ENCODE data around the gene SPTA1.
"Not testable (repeated sequence)": the region's sequence is repeated elsewhere in the genome, so short reads cannot be mapped to it uniquely, and the experiment has no call there.

Gene SPTA1

DNA sequence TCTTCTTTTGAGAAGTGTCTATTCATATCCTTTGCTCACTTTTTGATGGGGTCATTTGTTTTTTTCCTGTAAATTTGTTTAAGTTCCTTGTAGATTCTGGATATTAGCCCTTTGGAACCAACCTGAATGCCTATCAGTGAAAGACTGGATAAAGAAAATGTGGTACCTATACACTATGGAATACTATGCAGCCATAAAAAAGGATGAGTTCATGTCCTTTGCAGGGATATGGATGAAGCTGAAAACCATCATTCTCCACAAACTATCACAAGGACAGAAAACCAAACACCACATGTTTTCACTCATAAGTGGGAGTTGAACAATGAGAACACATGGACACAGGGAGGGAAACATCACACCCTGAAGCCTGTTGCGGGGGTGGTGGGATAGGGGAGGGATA lies 1.8 kb upstream of the SPTA1 start:
- not testable (repeated sequence) for DNase-seq (ENCODE audit: extremely low spot score, insufficient read length, low read depth); FAIRE-seq

DNA sequence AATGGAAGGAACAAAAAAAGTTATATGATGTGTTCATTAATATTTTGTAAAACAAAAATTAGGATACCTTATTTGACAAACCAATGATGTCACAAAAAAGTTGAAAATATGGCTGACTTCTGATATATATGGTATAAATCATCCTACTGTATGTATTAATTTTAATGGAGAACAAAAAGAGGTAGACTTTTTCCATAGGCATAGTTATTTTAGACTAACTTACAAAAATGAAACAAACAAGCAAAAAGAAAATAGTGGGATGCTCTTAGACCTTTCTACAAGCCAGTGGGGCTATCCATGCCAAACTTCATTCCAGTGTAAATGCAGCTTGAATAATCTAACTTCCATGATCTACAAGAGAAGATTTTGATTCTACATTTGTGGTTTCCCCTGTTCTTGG lies 522 bp upstream of the SPTA1 start:
- FAIRE-seq (no peak), DNase-seq (ENCODE audit: extremely low spot score, insufficient read length, low read depth) (no peak)

DNA sequence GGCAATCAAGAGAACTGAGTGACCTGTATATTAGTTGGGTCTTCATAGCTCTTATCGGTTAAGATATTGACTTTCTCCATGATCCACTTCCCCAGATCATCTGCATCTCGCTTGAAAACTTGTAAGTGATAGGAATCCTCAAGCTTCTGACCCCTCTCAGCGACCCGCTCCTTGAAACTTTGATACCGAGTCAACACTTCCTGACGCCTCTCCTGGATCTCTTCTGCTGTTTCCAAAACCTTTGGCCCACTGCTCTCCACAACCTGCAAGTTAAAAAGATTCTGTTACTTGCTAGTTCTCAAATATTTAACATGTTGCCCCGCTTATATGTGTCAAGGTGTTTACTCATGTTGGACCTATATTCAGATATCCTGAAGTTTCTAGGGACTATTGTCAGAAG lies 1.4 kb downstream of the SPTA1 start:
- FAIRE-seq (no peak), DNase-seq (ENCODE audit: extremely low spot score, insufficient read length, low read depth) (no peak)

DNA sequence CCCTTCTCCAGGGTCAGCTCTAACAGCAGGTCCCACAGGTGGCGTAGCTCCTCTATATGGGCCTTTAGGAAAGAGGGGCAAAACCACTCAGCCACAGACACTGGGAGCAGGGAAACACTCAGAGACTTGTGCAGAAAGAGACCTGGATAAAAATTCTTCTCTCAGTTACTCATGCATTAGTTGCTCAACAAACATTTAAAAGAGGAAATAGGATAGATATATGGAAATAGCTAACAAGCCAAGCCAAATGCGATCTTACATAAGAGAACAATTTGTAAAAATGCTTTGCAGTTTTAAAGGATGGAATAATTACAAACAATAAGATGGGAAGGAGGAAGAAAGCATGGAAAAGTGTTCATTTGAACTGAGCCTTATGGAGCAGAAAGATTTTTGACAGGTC lies 4.9 kb downstream of the SPTA1 start:
- FAIRE-seq (no peak), DNase-seq (ENCODE audit: extremely low spot score, insufficient read length, low read depth) (no peak)

DNA sequence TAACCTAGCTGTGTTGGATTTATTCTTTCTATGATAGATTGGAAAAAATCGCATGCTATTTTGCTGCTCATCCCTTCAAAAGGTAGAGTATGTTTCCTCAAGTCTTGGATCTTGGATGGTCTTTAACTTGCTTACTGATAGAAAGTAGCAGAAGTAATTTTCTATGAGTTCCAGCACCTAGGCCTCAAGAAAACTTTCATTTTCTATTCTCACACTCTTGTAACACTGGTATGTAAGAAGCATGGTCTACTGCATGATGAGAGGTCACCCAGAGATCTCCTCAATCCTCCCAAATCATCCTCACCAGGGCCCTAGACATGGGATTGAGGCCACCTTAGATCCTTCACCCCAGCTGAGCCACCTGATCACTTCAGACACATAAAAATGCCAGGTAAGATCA lies 7.2 kb downstream of the SPTA1 start:
- FAIRE-seq (no peak), DNase-seq (ENCODE audit: extremely low spot score, insufficient read length, low read depth) (no peak)

DNA sequence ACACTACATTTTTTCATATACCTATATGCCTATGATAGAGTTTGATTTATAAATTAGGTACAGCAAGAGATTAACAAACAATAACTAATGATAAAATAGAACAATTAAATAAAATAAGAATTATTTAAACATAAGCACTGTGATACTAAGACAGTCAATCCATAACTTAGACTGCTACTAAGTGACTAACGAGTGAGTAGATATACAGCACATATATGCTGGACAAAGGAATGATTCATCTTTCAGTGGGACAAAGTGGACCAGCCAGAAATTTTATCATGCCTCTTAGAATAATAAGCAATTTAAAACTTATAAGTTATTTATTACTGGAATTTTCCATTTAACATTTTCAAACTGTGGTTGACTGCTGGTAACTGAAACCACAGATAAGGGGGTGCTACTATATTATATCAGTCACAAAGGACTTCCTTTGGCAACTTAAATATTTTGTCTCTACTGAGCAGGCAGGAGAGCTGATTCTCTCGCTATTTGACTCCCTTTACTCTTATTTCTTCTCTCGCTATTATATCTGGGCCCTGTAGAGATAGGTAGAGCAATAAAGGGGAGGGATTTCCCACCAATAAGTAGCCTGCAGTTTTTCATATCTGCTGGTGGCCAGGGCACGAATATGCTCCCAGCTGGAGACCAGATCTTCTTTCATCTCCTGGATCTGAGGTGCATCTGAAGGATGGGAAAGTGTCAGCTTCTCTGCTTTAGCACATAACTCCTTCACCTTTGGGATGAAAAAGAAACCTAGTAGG lies 10.8 kb downstream of the SPTA1 start:
- no peak for DNase-seq (ENCODE audit: extremely low spot score, insufficient read length, low read depth)
- no peak for FAIRE-seq

DNA sequence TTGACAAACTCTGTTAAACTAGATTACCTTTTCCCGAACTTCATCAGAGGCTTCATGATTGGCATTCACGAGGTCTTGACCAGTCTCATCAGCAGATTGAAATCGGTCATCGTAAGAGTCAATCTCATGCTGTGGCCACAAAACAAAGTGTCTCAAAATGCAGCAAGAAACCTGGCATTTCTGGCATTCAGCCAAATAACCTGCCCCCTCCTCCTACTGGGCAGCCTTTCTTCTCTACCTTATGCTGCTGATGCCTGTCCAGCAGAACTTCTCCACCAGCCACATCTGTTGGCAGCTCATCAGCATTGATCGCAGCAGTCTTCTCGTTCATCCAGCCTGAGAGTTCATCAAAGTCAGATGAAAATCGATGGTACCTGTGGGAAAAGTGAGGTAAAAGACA lies 12.2 kb downstream of the SPTA1 start:
- FAIRE-seq (no peak), DNase-seq (ENCODE audit: extremely low spot score, insufficient read length, low read depth) (no peak)

DNA sequence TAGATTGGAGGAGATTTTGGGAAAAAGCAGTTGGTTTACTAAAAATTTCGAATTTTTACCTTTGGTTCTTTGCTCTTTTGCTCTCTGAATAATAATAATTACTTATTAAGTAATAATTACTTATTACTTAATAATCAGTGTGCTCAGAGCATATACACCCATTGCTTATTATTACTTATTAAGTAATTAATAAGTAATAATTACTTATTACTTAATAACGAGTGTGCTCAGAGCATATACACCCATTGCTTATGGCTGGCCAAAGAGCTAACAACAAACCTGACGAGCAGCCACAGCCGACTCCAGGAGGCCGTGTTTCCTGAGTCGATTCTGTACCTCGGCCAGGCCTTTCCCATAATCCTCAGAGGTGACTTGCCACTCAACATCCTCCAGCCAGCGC lies 20.5 kb downstream of the SPTA1 start:
- DNase-seq (ENCODE audit: extremely low spot score, insufficient read length, low read depth) (no peak), FAIRE-seq (no peak)

DNA sequence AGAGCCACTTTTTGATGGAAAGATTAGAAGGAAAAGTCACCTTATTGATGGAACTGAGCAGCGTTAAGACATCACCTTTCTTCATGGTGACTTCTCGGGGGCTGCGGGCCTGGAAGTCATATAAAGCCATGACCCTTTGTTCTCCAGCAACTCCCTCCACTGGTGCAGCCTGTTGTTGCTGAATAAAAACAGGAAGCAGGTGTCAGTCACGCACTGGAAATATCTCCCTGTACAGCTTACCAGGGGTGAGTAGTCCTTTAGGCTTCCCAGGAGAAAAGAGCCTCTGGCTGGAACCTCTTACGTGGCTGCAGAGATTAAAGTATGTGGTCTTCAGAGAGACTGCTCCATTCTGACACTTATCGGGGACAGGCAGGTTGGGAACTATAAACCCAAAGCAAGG lies 31.9 kb downstream of the SPTA1 start:
- DNase-seq (ENCODE audit: extremely low spot score, insufficient read length, low read depth) (no peak), FAIRE-seq (no peak)

DNA sequence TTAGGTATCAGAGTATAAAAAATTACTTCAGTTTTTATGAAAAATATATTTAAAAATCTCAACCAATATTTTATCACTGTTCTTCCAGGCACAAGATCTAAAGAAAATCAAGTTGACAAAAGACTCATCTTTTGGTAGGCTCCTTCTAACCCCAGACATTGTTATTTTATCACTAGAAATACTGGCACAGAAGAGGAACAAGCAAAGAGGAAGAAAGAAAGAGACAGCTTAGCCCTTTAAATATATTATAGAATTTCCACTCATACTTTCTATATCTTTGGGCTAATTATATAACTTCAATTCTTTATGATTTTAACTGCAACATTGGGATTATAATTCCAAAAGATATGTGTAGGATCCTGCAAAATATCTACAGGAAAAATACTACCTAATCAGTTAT lies 32.4 kb downstream of the SPTA1 start:
- DNase-seq (ENCODE audit: extremely low spot score, insufficient read length, low read depth) (no peak), FAIRE-seq (no peak)

DNA sequence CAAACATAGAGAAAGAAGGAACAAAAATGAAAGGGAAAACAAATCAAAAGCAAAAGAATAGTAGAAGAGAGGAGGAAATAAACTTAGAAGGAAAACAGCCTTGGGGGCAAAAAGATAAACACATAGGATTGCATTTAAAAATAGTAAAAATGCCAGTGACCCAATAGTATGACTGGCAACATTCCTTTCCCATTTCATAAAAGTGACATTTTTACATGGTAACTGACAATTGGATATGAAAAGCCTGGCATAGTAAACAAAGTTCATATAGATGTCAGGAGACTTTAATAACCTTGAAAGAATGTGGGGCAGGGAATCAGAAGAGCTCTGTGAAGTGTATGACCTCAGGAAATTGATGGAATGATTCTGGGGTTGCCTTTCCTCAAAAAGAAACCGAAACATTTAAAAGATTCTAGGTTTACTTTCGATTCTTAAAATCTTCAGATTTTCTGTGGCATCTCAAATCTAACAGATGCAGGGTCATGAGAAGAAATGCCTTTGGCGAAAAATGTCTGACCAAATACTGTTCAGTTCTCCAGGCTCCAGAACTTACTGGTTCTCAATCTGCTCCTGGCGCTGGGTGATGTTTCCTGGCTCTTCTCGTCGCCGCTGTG lies 33.7 kb downstream of the SPTA1 start:
- DNase-seq (ENCODE audit: extremely low spot score, insufficient read length, low read depth) (no peak), FAIRE-seq (no peak)

DNA sequence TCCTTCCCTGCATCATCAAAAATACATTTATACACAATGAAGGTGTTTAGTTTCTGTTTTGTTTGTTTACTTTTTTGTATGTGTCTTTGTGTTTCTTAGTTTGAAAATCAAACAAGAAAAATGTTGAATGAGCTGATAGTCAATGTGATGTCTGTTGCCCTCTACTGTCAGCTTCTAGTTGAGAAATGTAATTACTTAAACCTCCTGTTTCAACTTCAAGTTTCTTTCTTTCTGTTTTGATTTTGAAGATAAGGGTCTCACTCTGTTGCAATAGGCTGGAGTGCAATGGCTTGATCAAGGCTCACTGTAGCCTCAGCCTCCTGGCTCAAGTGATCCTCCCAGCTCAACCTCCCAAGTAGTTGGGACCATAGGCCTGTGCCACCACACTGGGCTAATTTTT lies 37.5 kb downstream of the SPTA1 start:
- FAIRE-seq (no peak), DNase-seq (ENCODE audit: extremely low spot score, insufficient read length, low read depth) (no peak)

DNA sequence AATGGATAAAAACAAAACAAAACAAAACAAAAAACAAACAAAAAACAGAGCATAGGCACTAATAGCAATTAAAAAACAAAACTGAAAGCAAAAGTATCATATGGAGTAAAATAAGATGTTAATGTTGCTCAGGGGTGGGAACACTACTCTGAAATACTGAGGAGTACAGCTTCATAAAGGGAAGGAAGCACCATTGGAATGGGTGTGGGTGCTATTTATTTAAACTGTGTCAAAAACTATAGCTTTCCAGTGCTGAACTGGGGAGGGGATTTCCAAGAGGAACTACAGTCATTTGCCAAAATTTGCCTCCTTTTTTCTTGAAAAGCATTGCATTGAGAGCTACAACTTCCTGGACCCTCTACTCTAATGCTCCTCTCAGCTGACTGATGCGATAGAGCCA lies 40.0 kb downstream of the SPTA1 start:
- FAIRE-seq, result no peak
- DNase-seq (ENCODE audit: extremely low spot score, insufficient read length, low read depth), result no peak

DNA sequence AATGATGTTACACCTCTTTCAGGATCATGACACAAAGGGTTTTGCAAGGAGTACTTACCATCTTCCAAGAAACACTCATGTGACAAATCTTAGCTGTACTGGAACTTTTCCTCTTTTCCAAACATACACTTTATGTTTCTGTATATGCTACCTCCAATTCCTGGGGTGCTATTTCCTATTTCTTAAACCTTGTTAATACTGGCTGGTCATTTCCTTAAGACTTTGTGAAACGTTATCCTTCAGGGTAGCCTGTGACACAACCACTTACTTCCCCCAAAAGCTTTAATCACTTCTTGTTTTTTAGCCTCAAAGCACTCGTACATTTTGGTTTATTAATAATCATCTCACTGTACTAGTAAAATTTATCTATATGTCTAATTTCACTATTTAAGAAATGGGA lies 42.1 kb downstream of the SPTA1 start:
- DNase-seq (ENCODE audit: extremely low spot score, insufficient read length, low read depth) (no peak), FAIRE-seq (no peak)

DNA sequence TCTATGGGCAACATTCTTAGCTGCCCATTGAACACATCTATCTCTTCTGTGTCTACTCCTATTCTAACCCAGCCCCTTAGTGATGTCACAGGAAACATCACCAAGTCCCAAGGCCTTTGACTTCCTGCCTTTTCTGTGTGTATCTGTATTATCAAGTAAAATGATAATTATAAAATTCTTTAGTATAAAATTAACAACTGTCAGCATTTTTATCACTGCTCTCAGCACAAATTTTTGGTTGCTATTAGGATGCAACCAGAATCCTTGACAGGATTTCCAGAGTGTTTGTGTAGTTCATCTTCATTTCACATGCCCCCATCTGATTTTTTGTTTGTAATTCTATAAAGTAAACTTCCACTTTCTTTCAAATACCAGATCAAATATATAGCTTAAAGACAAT lies 47.6 kb downstream of the SPTA1 start:
- FAIRE-seq (no peak), DNase-seq (ENCODE audit: extremely low spot score, insufficient read length, low read depth) (no peak)

DNA sequence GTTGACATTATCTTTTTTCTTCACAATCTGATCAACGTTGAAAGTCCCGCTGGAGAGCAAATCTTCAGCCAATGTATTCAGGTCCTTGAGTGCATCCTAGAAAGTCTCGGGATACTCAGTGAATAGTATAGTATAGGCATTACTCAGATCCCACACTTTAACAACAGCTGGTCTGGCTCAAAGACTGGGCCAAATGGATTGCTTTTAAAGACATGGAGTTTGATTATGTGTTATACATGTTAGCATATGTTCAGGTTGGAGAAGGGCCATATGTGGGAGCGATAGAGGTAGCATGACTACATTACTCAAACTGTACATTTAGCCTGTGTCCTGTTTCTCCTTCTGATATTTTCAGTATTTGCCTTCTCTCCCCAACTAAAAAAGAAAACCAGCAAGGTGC lies 48.4 kb downstream of the SPTA1 start:
- FAIRE-seq, result no peak
- DNase-seq (ENCODE audit: extremely low spot score, insufficient read length, low read depth), result no peak

DNA sequence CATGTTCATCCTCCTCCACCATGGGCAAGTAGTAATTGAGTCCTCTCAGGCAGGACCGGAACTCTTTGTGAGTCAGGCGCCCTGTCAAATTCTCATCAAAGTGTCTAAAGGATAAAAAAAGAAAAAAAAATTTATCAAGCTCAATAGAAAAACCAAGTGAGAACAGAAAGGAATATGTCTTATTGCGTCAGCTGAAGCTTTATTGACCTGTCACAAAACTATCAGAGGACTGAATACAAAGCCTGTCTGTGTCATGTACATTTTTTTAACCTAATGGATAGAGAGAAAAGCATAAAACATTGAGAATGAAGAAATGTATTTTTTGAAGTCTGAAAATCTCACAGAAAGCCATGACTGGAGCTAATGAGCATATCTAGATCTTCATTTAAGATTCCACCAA lies 72.8 kb downstream of the SPTA1 start:
- DNase-seq (ENCODE audit: extremely low spot score, insufficient read length, low read depth), result no peak
- no peak for FAIRE-seq

DNA sequence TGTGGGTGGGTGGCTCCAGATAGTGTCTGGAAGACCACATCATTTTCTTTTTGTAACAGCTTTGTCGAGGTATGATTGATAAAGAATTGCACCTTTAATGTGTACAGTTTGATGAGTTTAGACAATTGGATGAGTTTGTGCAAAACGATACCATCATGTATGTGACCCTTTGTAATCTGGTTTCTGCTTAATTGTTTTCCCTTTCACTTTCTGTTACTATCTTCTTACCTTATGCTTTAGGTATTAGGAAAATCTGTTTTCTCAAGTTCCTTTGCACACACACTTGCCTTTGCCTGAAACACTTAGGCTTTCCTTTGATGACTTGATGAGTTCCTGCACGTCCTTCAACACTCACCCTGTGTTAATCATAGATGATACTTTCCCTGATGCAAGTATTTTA lies 74.6 kb downstream of the SPTA1 start:
- DNase-seq (ENCODE audit: extremely low spot score, insufficient read length, low read depth) (no peak), FAIRE-seq (peak; percentile 39)

DNA sequence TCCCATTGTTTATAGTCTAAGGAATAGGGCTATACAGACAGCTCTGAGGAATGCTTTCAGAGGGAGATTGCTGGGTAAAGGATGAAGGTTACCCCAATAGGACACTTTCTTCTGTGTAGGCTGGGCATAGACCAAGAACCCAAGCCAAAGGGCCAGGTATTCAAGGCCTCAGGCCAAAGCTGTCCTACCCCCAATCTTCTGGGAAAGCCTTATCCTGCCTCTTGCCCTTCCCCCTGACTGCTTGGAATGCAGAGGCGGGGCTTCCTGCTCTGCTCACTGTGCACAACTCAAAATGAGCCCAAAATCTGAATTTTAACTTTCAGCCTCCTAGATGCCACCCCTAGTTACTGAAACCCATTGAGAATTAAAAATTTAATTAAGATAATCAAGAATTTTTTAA lies 79.2 kb downstream of the SPTA1 start:
- DNase-seq (ENCODE audit: extremely low spot score, insufficient read length, low read depth) (no peak), FAIRE-seq (no peak)

DNA sequence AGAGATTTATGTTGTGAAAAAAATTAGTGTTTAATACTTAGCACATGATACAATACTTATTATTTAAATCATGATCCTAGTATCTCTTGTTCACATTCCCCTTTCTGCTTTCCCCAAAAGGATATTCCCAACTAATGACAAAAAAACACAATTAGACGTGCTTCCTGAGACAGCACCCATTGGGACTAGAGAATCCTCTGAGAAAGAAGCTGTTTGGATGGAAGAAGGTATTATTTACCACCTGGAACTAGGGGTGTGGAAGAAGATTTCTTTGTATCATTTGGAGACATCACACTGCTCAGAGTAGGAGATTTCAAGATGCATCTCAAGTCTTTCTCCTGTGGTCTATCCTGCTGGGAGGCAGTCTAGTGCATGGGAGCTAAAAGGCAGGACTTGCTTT lies 81.5 kb downstream of the SPTA1 start, which contains the start of gene OR10Z1:
TSS of gene OR10Z1 (plus strand) at position 301 of the 400 bp plus-strand sequence. CDS start 1,171 bp downstream, outside the sequence.
- DNase-seq (ENCODE audit: extremely low spot score, insufficient read length, low read depth), result no peak
- no peak for FAIRE-seq

DNA sequence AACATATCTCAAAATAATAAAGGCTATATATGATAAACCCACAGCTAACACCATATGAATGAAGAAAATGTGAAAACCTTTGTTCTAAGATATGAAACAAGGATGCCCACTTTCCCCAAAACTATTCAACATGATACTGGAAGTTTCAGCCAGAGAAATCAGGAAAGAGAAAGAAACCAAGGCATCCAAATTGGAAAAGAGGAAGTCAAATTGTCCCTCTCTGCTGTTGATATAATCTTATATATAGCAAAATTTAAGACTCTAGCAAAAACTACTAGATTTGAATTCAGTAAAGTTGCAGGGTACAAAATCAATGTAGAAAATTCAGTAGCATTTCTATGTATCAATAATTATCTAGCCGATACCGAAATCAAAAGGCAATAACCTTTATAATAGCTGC lies 85.8 kb downstream of the SPTA1 start:
- DNase-seq (ENCODE audit: extremely low spot score, insufficient read length, low read depth), result no peak
- FAIRE-seq, result no peak

DNA sequence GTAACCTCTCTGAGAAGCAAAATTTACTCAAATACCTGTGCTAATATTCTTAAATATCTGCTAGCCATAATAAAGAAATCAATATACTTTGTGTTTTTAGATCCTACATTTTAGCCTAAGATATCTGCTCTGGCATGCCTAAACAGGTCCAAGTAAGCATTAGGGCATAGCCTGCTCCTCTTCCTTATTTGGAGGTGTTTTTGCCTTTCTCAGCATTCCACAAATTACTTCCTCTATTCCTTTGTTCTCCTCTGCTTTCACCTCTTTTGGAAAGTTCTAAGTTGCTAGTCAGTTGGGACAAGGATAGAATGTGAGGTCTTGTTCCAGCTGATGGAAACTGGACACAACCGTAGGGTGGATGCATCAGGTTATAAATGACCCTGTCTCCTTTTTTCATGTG lies 99.6 kb downstream of the SPTA1 start:
- DNase-seq (ENCODE audit: extremely low spot score, insufficient read length, low read depth), result no peak
- no peak for FAIRE-seq
